ENCODE data around the gene BCAR3. TPM values are rescaled to one million over a fixed set of nuclear protein-coding genes. Genes with fewer than 3 reads are reported as not detected.

BCAR3 gene
- polyA plus RNA-seq, 2 of the 4 experiments (the other 2 are of a cell fraction), result 31.6 to 33.4 TPM

- Histone ChIP-seq H3K4me3 (no peak overlapping the region), H3K4me1 (peaks cover 68% of the 10 kb centered on the region), H3K4me2 (peak overlapping the region; percentile 72), H3K27ac (peak overlapping the region; percentile 98 to 99), H3K9me3 (no peaks in the 10 kb centered on the region)
- ATAC-seq, result peak in 1 of 2 experiments; percentile 15; a peak in 2 of 6 replicates
- ChIA-PET POLR2A (interaction anchor here (1.0 to 2.0 kb wide), 3 partner anchors 10 to 52 kb away, joined by 3 to 13 read pairs (median 7); partner anchors contain the start of gene BCAR3), CTCF (interaction anchor here (1.1 to 1.3 kb wide), 4 partner anchors 9 to 47 kb away, joined by 3 to 4 read pairs (median 3); no protein-coding TSS in a partner anchor)
- DNase-seq (ENCODE audit: low read depth in 1 of 2, low spot score in 1 of 2), result peak in 1 of 2 experiments; percentile 11
- WGBS (ENCODE audit: missing lambda C conversion rate), result 85% methylated on average over 2 of the region's 3 CpGs
- TF ChIP-seq FOSB (CRISPR knock-in tag; IDR thresholded peaks at IDR 0.05), result no peak
- no peak for TF ChIP-seq JUN (IDR thresholded peaks at IDR 0.05)
- no peak for TF ChIP-seq RARB (CRISPR knock-in tag; IDR thresholded peaks at IDR 0.05)
- TF ChIP-seq TP53 (CRISPR knock-in tag; IDR thresholded peaks at IDR 0.05), result no peak
- TF ChIP-seq HES2 (IDR thresholded peaks at IDR 0.05), result no peak
- TF ChIP-seq HOXA7 (CRISPR knock-in tag; IDR thresholded peaks at IDR 0.05), result no peak
- TF ChIP-seq CHD2 (IDR thresholded peaks at IDR 0.05; ENCODE audit: low read length, partially characterized antibody), result no peak
- TF ChIP-seq ATOH8 (CRISPR knock-in tag; IDR thresholded peaks at IDR 0.05; ENCODE audit: low read depth), result no peak
- TF ChIP-seq HMGXB4 (CRISPR knock-in tag; IDR thresholded peaks at IDR 0.05; ENCODE audit: borderline replicate concordance), result no peak
- TF ChIP-seq RAD21 (conservative IDR thresholded peaks at IDR 0.05 in 1 of 2, IDR thresholded peaks at IDR 0.05 in 1 of 2), result no peak
- no peak for TF ChIP-seq PHF8 (IDR thresholded peaks at IDR 0.05; ENCODE audit: borderline replicate concordance, low read depth)
- TF ChIP-seq POLR2AphosphoS2 (conservative IDR thresholded peaks at IDR 0.05; ENCODE audit: low read length), result no peak
- no peak for TF ChIP-seq EP300 (IDR thresholded peaks at IDR 0.05)
- TF ChIP-seq EHMT2 (IDR thresholded peaks at IDR 0.05; ENCODE audit: low read depth), result no peak
- no peak for FAIRE-seq
Measured at GRCh38 chr1:93702828-93703183, 21.2 kb upstream of the BCAR3 start.

- Histone ChIP-seq H3K4me2 (peak overlapping the region; percentile 72), H3K9me3 (no peaks in the 10 kb centered on the region), H3K27ac (peak overlapping the region; percentile 98 to 99), H3K4me3 (0 out of 3 replicates have a peak overlapping the region, but pooled peaks have one; percentile 18), H3K4me1 (peaks cover 68% of the 10 kb centered on the region)
- POLR2A ChIA-PET, result interaction anchor here (1.0 to 2.0 kb wide), 3 partner anchors 9 to 52 kb away, joined by 3 to 13 read pairs (median 7); partner anchors contain the start of gene BCAR3
- no peak for FAIRE-seq
- CTCF ChIA-PET, result interaction anchor here (1.0 to 1.3 kb wide), 5 partner anchors 10 to 111 kb away, joined by 3 to 4 read pairs (median 3); no protein-coding TSS in a partner anchor
- 64% methylated on average over 8 of the region's 9 CpGs for WGBS (ENCODE audit: missing lambda C conversion rate)
- TF ChIP-seq POLR2AphosphoS2 (conservative IDR thresholded peaks at IDR 0.05; ENCODE audit: low read length) (no peak), MAX (IDR thresholded peaks at IDR 0.05) (no peak), SMC3 (IDR thresholded peaks at IDR 0.05) (no peak), PHF8 (IDR thresholded peaks at IDR 0.05; ENCODE audit: borderline replicate concordance, low read depth) (no peak), RCOR1 (IDR thresholded peaks at IDR 0.05; ENCODE audit: low read depth, low read length) (no peak), ZSCAN20 (CRISPR knock-in tag; IDR thresholded peaks at IDR 0.05) (no peak), REST (IDR thresholded peaks at IDR 0.05) (no peak), HOXA7 (CRISPR knock-in tag; IDR thresholded peaks at IDR 0.05) (no peak), RNF2 (IDR thresholded peaks at IDR 0.05; ENCODE audit: borderline replicate concordance, low read depth) (no peak), EHF (CRISPR knock-in tag; IDR thresholded peaks at IDR 0.05) (no peak), CBX8 (IDR thresholded peaks at IDR 0.05) (no peak), MAZ (IDR thresholded peaks at IDR 0.05; ENCODE audit: borderline replicate concordance, low read depth, low read length) (no peak), CEBPB (IDR thresholded peaks at IDR 0.05) (no peak), MAFK (IDR thresholded peaks at IDR 0.05; ENCODE audit: partially characterized antibody) (no peak), NFE2L2 (conservative IDR thresholded peaks at IDR 0.05; ENCODE audit: low read length) (no peak)
- peak; percentile 8 to 14; a peak in 1 of 6 replicates for ATAC-seq
- no peak for DNase-seq (ENCODE audit: low read depth in 1 of 2, low spot score in 1 of 2)
Measured at GRCh38 chr1:93702111-93702827, 20.6 kb upstream of the BCAR3 start.

Measured in A549 (cell line).